ENCODE data around the gene JAM3. TPM values are rescaled to one million over a fixed set of nuclear protein-coding genes. Genes with fewer than 3 reads are reported as not detected.

The JAM3 gene
- total RNA-seq, 1 donor from 2014 or later, result 3.9 TPM

GRCh38 chr11:134052988-134053945 lies 15.6 kb upstream of the JAM3 start:
- intact Hi-C loops (cut with micrococcal nuclease), result loop anchor here (5.0 kb wide), 1 partner anchor 154 kb away; no protein-coding TSS in a partner anchor
- Mint-ChIP-seq H3K4me3 (no peak overlapping the region), H3K27ac (no peak overlapping the region), H3K27me3 (ENCODE audit: insufficient read depth) (peaks cover 11% of the 10 kb centered on the region), H3K4me1 (ENCODE audit: low read depth) (peaks cover 12% of the 10 kb centered on the region), H3K36me3 (ENCODE audit: low read depth) (peaks cover 4% of the 10 kb centered on the region), H3K9me3 (no peaks in the 10 kb centered on the region)
- no peak for DNase-seq (ENCODE audit: low spot score)

DNA sequence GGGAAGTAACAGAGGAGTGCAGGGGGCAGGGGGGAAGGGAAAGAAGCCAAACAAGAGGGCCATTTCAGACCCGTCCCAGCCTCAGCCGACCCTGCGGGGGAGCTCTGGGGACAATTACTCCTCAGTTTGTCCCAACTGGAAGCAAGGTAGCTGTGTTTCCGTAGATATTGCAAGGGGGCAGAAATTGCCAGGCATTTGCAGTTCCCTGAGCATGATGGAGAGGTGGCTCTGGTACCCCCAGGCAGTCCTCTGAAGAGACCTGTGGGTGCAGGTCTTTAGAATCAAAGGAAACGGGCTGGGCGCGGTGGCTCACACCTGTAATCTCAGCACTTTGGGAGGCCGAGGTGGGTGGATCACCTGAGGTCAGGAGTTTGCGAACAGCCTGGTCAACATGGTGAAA lies 13.8 kb upstream of the JAM3 start:
- DNase-seq (ENCODE audit: low spot score), result no peak
- intact Hi-C loops (cut with micrococcal nuclease), result no loop called here
- Mint-ChIP-seq H3K4me3 (no peak overlapping the region), H3K36me3 (ENCODE audit: low read depth) (peaks cover 4% of the 10 kb centered on the region), H3K9me3 (no peaks in the 10 kb centered on the region), H3K27ac (no peak overlapping the region), H3K4me1 (ENCODE audit: low read depth) (peaks cover 21% of the 10 kb centered on the region), H3K27me3 (ENCODE audit: insufficient read depth) (peaks cover under 1% of the 10 kb centered on the region)

DNA sequence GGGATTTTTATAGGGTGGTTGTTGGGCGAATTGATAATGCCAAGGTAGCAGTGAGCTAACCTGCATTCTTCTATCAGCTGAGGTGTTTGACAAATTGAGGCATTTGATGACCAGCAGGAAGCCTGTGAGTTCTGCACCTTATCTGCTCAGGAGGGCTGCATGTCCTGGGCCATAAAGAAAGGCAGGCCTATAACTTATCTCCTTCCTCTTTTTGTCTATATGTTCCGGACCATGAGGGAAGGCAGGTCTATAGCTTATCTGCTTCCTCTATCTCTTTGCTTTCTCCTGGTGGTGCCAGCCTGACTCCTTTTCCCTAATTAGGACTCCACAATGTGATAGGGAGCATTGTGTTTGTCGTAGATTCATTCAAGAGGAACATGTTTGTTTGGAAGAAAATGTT lies 8.6 kb upstream of the JAM3 start:
- no peak for DNase-seq (ENCODE audit: low spot score)
- Mint-ChIP-seq H3K9me3 (no peaks in the 10 kb centered on the region), H3K36me3 (ENCODE audit: low read depth) (peaks cover 4% of the 10 kb centered on the region), H3K27ac (no peak overlapping the region), H3K4me1 (ENCODE audit: low read depth) (peaks cover 36% of the 10 kb centered on the region), H3K4me3 (no peak overlapping the region), H3K27me3 (ENCODE audit: insufficient read depth) (peaks cover 7% of the 10 kb centered on the region)
- intact Hi-C loops (cut with micrococcal nuclease), result no loop called here

DNA sequence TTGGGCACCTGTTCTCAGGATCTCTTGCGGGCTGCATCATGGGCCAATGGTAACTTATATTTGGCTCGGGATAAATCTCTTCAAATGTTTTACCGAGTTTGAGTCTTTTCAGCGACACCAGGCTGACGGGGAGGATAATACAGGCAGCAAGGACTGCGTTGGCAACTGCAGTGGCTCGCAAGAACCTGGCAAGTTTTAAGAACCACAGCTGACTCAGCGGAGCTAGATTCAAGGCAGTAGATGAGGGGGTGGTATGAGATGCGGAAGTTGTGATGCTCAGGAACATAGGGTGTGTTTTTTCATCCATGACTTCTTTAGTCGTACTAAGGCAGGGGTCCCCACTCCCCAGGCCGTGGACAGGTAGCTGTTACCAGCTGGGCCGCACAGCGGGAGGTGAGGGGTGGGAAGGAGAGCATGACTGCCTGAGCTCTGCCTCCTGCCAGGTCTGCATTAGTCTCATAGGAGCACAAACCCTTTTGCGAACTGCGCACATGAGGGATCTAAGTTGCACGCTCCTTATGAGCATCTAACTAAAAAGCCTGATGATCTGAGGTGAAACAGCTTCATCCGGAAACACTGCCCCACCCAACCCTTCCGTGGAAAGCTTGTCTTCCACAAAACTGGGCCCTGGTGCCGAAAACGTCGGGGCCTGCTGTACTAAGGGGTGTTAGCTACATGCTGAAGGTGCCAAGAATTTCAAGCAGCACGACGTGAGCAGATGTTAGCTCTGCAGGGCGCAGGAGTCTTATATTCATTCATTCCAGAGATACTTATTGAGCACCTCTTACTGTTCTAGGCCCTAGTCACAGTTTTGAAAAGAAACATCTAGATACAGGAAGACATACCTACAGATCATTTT lies 6.4 kb upstream of the JAM3 start:
- DNase-seq (ENCODE audit: low spot score), result no peak
- Mint-ChIP-seq H3K9me3 (no peaks in the 10 kb centered on the region), H3K27ac (no peak overlapping the region), H3K4me3 (no peak overlapping the region), H3K36me3 (ENCODE audit: low read depth) (peaks cover 4% of the 10 kb centered on the region), H3K4me1 (ENCODE audit: low read depth) (peaks cover 36% of the 10 kb centered on the region), H3K27me3 (ENCODE audit: insufficient read depth) (peaks cover 18% of the 10 kb centered on the region)
- intact Hi-C loops (cut with micrococcal nuclease), result no loop called here

GRCh38 chr11:134063124-134063495 lies 5.8 kb upstream of the JAM3 start:
- peaks cover 31% of the 10 kb centered on the region for H3K4me1 Mint-ChIP-seq (ENCODE audit: low read depth)
- H3K27ac Mint-ChIP-seq, result no peak overlapping the region
- intact Hi-C loops (cut with micrococcal nuclease), result no loop called here
- H3K9me3 Mint-ChIP-seq, result no peaks in the 10 kb centered on the region
- H3K27me3 Mint-ChIP-seq (ENCODE audit: insufficient read depth), result peaks cover 18% of the 10 kb centered on the region
- H3K36me3 Mint-ChIP-seq (ENCODE audit: low read depth), result peaks cover 1% of the 10 kb centered on the region
- DNase-seq (ENCODE audit: low spot score), result no peak
- no peak overlapping the region for H3K4me3 Mint-ChIP-seq

DNA sequence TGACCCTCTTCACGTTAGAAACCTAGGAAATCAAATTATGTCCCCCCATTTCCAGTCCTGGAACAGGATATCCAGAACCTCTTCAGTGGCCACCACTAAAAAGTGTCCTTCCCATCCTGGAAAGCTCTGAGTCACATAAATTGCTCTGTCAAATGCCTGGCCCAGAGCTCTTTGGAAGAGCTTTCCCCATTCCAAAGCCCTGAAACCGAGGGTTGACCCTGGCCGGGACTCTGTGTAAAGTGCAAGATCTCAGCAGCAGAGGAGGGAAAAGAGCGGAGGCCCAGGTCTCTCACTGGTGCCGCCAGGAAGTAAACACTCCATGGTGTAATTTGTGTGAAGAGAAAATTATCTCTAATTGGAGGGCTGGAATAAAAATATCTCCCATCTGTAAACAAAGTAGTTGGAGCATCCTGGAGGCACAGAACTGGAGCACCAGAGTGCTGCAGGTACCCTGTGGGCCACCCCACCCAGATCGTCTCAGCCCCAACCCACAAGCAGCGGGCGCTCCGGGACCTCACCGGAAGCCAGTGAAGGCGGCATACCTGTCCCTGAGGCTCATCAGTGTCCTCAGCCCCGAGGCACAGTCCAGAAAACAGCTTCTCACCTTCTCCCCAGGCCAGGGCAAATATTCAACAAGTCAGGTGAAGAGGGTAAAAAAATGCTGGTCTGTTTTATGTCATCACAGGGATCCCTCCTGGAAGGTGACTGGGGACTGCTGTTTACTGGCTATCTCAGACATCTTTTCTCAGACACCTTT lies 4.7 kb upstream of the JAM3 start:
- no peak for DNase-seq (ENCODE audit: low spot score)
- Mint-ChIP-seq H3K27me3 (ENCODE audit: insufficient read depth) (peaks cover 24% of the 10 kb centered on the region), H3K4me1 (ENCODE audit: low read depth) (peaks cover 34% of the 10 kb centered on the region), H3K36me3 (ENCODE audit: low read depth) (peaks cover 4% of the 10 kb centered on the region), H3K27ac (no peak overlapping the region), H3K9me3 (no peaks in the 10 kb centered on the region), H3K4me3 (no peak overlapping the region)
- intact Hi-C loops (cut with micrococcal nuclease), result no loop called here

- H3K4me1 Mint-ChIP-seq (ENCODE audit: low read depth), result peaks cover 25% of the 10 kb centered on the region
- H3K36me3 Mint-ChIP-seq (ENCODE audit: low read depth), result peaks cover 4% of the 10 kb centered on the region
- H3K4me3 Mint-ChIP-seq, result no peak overlapping the region
- no peaks in the 10 kb centered on the region for H3K9me3 Mint-ChIP-seq
- peaks cover 32% of the 10 kb centered on the region for H3K27me3 Mint-ChIP-seq (ENCODE audit: insufficient read depth)
- H3K27ac Mint-ChIP-seq, result no peak overlapping the region
- intact Hi-C loops (cut with micrococcal nuclease), result loop anchor here (5.0 kb wide), 2 partner anchors 72 to 118 kb away; no protein-coding TSS in a partner anchor
- no peak for DNase-seq (ENCODE audit: low spot score)
These were observed 3.5 kb upstream of the JAM3 start for GRCh38 chr11:134065381-134065780.

GRCh38 chr11:134066943-134067885 lies 1.7 kb upstream of the JAM3 start:
- H3K27ac Mint-ChIP-seq, result no peak overlapping the region
- intact Hi-C loops (cut with micrococcal nuclease), result loop anchor here (5.0 kb wide), 2 partner anchors 70 to 120 kb away; no protein-coding TSS in a partner anchor
- no peak overlapping the region for H3K4me3 Mint-ChIP-seq
- H3K4me1 Mint-ChIP-seq (ENCODE audit: low read depth), result peaks cover 17% of the 10 kb centered on the region
- no peak for DNase-seq (ENCODE audit: low spot score)
- peaks cover 48% of the 10 kb centered on the region for H3K27me3 Mint-ChIP-seq (ENCODE audit: insufficient read depth)
- H3K36me3 Mint-ChIP-seq (ENCODE audit: low read depth), result peaks cover 4% of the 10 kb centered on the region
- no peaks in the 10 kb centered on the region for H3K9me3 Mint-ChIP-seq

DNA sequence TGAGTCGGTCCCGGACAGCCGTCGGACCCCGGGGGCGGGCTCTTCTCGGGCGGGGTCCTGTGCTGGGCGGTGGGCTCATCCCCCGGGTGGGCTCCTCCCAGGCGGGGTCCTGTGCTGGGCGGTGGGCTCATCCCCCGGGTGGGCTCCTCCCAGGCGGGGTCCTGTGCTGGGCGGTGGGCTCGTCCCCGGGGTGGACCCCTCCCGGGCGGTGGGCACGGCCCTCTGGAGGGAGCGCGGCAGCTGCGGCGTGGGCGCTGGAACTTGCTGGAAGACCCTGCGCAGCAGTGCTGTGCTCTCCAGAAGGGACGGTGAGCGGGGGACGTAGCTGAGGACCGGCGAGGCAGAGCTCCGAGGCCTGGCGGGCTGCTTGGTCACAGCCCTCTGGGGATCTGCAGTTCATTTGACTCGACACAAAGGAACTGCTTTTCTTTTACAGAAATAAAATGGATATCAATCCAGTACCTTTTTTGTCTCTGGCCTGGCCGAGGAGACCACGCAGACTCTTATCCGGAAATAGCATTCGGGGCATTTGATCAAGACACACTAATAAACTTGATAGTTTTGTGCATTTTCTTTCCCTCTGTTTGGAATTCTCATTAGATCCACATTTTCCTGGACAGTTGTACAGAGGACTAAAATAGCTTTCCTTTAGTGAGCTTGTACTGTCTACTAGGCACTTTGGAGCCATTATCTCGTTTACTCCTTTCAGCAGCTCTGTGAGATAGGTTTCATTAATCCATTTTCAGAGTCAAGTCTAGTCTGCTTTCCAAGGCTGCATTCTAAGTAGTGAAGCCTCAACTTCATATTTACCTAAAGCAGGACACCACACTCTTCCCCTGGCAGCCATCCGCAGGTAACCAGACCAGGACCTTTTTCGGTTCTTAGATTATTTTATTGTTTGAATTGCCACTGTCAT lies 812 bp downstream of the JAM3 start:
- H3K4me3 Mint-ChIP-seq, result peak overlapping the region; percentile 49
- H3K27ac Mint-ChIP-seq, result no peak overlapping the region
- H3K36me3 Mint-ChIP-seq (ENCODE audit: low read depth), result peaks cover 4% of the 10 kb centered on the region
- no peaks in the 10 kb centered on the region for H3K9me3 Mint-ChIP-seq
- intact Hi-C loops (cut with micrococcal nuclease), result loop anchor here (1.0 to 5.0 kb wide), 6 partner anchors 19 to 183 kb away; partner anchors contain the start of genes ACAD8, THYN1 and VPS26B
- peaks cover 63% of the 10 kb centered on the region for H3K27me3 Mint-ChIP-seq (ENCODE audit: insufficient read depth)
- DNase-seq (ENCODE audit: low spot score), result no peak
- peaks cover 8% of the 10 kb centered on the region for H3K4me1 Mint-ChIP-seq (ENCODE audit: low read depth)

DNA sequence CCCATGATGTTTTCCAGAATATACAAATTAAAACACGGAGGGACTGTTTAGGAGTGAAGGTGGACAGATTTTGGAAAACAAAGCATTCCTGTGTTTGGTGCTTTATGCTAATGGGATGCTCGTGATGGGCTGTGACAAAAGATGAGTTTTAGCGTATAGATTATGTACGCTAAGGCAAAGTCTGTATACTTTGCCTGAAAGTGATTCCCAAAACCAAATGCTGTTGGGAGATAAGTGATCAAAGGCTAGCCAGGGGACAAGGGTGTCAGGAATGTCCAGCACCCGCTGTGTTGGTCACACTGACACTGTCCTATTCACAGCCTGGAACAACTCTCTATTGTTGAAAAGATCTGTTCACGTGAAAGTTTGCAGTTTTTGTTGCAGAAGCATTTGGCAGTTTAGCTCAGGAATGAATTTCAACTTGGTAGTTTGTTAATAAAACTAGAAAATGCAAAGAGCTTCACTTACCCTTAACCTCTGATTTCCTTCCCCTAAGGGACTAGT lies 1.5 kb downstream of the JAM3 start:
- Mint-ChIP-seq H3K9me3 (no peaks in the 10 kb centered on the region), H3K27ac (no peak overlapping the region), H3K36me3 (ENCODE audit: low read depth) (peaks cover 4% of the 10 kb centered on the region), H3K27me3 (ENCODE audit: insufficient read depth) (peaks cover 65% of the 10 kb centered on the region), H3K4me1 (ENCODE audit: low read depth) (peaks cover 8% of the 10 kb centered on the region), H3K4me3 (no peak overlapping the region)
- no peak for DNase-seq (ENCODE audit: low spot score)
- intact Hi-C loops (cut with micrococcal nuclease), result no loop called here

GRCh38 chr11:134071306-134071705 lies 2.4 kb downstream of the JAM3 start:
- Mint-ChIP-seq H3K4me1 (ENCODE audit: low read depth) (peaks cover 8% of the 10 kb centered on the region), H3K27ac (no peak overlapping the region), H3K9me3 (no peaks in the 10 kb centered on the region), H3K4me3 (no peak overlapping the region), H3K36me3 (ENCODE audit: low read depth) (peaks cover 4% of the 10 kb centered on the region), H3K27me3 (ENCODE audit: insufficient read depth) (peaks cover 64% of the 10 kb centered on the region)
- DNase-seq (ENCODE audit: low spot score), result no peak
- intact Hi-C loops (cut with micrococcal nuclease), result no loop called here
